SIG-M5 (cell line): Measurements from ENCODE around the gene RIC8B.

Source experiments
- DNase-seq: peaks from one replicate; lab custom pipeline; 2025; lab: John Stamatoyannopoulos, UW

The RIC8B gene

GRCh38 chr12:106758349-106759110 is 16.0 kb upstream of the RIC8B start:
- no peak for DNase-seq

DNA sequence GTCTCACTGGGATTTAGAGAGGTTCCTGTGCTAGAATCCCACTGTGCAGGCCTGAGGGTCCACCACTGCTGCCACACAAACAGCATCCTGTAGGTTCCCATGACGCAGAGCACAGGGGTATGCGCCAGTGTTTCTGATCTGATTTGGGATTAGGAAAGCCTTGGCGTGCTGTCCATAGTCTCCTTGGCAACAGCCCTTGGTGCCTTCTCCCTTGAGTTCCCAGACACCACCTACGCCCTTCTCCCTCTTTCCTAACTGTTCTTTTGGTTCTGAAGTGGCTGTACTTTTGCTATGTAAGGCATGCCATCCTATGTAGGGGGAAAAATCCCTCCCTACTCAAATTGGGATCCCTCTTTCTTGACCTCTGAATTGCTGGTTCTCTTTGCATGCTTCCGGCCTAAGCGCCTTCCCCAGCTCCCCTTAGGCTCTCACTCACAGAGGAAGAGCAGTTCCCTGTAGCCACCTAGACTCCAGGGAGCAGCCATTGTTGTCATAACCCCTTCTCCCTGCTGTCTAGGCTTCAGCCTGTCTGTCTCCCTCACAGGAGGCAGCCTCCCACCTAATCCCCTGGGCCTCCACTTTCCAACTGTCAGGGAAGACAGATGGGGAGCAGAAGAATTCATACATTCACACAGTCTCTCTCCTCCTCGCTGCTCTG is 14.8 kb upstream of the RIC8B start:
- no peak for DNase-seq

GRCh38 chr12:106760184-106760531 is 14.3 kb upstream of the RIC8B start:
- peak; percentile 22 for DNase-seq

- DNase-seq: no peak
Observed at GRCh38 chr12:106764220-106764619, 10.3 kb upstream of the RIC8B start.

DNA sequence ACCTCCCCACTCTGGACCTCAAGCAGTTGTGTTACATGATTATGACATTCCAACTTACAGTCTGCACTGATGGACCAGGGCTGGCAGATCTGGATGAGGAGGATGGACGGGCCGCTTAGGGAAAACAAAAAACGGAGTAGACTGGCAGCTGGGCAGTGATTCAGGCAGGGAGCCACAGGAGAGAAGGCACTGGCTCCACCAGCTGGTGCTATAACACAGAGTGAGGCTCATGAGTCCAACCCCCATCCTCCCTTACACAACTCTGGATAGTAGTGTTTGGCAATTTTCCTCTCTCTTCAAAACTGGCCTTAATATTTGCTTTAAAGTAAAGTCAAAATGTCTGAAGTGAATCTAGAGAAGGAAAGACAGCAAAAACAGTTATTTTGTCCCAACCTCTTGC is 9.7 kb upstream of the RIC8B start:
- DNase-seq: no peak

DNA sequence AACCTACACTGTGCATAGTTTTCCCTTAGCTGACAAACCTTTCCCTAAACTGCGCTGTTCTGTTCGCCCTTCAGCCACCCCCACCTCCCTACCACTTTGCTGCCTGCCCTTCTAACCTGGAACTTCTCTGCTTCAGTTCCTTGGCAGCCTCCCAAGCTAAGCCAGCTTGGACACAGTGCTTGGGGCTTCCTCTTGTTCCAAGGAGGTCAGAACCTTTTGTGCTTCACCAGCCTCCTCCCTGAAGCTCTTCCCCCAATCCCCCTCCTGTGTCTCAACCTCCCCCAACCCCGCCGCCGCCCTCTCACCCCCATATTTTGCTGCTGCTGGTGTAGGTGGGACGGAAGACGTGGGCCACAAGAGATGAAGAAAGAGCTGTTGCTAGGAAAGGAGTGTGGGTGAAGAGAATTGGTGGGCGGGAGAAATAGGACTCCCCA is 8.1 kb upstream of the RIC8B start:
- DNase-seq: no peak

GRCh38 chr12:106767206-106767605 is 7.3 kb upstream of the RIC8B start:
- DNase-seq: no peak

GRCh38 chr12:106767954-106768822 is 6.3 kb upstream of the RIC8B start:
- DNase-seq: no peak

DNA sequence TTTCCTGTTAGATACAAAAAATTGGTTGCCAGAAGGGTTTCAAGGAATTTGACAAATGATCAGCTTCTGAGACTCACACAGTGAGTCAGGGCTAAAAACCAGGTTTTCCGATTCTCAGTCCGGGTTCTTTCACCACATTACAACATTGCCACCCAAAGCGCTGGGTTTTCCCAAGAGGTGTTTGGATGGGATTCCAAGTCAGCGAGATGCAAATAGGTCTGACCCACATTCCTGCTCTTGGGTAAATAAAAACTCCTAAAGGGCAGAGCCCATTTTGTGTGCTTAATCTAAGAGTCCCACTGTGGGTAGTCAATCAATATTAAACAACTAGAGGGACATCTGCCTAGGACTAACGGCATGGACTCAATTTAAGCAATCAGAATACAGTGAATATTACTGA is 5.4 kb upstream of the RIC8B start:
- DNase-seq: no peak

- DNase-seq: no peak
Observed at GRCh38 chr12:106769546-106769945, 4.9 kb upstream of the RIC8B start.

GRCh38 chr12:106771425-106771824 is 3.1 kb upstream of the RIC8B start:
- DNase-seq: no peak

- no peak for DNase-seq
Observed at GRCh38 chr12:106773286-106774004, 1.0 kb upstream of the RIC8B start.

- no peak for DNase-seq
Observed at GRCh38 chr12:106774808-106775524, 484 bp downstream of the RIC8B start.

DNA sequence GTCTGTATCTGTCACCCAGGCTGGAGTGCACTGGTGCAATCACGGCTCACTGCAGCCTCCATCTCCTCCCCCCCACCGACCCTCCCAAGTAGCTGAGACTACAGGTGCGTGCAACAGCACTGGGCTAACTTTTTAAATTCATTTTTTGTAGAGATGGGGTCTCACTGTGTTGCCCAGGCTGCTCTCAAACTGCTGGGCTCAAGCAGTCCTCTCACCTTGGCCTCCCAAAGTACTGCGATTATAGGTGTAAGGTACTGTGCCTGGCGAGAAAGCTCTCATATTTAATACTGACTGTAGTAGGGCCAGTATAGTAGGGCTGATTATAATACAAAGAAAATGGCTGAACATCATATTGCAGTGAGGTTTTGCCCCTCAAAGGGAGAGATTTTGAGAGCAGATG is 2.4 kb downstream of the RIC8B start:
- DNase-seq: no peak

- DNase-seq: no peak
Observed at GRCh38 chr12:106780010-106780631, 5.6 kb downstream of the RIC8B start.

DNA sequence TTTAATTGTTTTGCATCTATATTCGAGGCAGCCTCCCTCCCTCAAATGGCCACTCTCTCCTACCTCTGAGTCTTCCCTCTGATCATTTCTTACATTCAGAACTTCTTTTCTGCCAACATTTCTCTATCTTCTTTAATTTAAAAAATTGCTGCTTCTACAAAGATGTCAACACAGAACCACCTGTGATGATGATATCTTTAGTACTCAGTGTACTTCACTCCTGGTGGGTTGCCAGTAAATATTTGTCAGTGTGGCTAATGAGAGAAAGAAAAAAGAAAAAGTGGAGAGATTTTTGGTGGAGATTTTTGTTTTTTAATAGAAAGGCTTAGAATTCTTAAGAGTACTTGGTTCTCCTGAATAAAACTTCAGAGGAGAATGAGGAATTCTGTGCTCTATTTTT is 8.1 kb downstream of the RIC8B start:
- DNase-seq: no peak

DNA sequence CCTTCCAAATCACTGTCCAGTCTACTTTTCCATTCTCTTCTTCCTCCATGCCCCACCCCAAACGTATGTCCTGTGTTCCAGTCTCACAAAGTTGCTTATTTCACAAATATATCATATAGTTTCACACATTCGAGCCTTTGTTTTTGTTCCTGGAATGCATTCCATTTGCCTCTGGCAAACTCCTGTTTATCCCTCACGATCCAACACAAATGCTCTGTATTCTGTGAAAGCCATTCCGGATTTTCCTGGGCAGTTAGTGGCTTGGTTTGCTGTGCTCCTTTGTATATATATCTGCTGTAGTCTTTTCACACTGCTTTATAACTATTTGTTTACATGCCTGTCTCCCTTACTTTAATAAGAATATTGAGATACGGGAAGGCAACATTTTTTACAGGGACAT is 9.0 kb downstream of the RIC8B start:
- no peak for DNase-seq

GRCh38 chr12:106790020-106790419 is 15.5 kb downstream of the RIC8B start:
- DNase-seq: no peak

- DNase-seq: no peak
Observed at GRCh38 chr12:106791531-106791930, 17.0 kb downstream of the RIC8B start.

- DNase-seq: no peak
Observed at GRCh38 chr12:106794369-106794768, 19.9 kb downstream of the RIC8B start.

DNA sequence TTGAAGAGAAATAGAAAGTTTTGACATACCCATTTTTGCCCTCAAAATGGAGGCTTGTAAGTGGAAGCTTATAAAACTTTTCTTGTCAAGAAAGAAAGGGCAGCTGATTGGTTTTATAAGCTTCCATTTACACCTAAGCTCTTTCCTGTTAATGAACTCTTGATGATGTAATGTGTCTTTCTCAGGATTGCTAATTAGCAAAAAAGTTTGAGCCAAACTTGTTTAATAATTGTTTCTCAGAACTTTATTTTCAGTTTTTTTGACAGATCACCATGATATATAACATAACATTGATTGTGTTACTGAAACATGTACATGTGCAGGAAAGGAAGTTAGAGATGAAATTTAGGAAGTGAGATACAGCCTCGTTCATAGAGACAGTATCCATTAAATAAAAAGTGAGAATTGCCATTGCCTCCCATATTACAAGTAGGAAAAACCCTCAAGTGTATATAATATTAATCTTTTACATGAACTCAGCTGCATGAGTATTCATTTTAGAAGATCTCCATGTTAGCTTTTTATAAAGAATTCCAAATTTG is 26.8 kb downstream of the RIC8B start:
- DNase-seq: no peak
